Natural killer cell treated with Interleukin-12 subunit alpha and Interleukin-12 subunit beta and Interleukin-15 and Interleukin-18, amount 100 ng/mL, for 72 hours (primary cell): ENCODE results near the gene ACRBP. TPM values are rescaled to one million over a fixed set of nuclear protein-coding genes. Genes with fewer than 3 reads are reported as not detected.

Experiments used
- ATAC-seq, 2 donors: fragments of 150-1000 bp; cut with Tn5 transposase in 1 of 2; sonication (Bioruptor Pico), chemical (Tn5 transposase) in 1 of 2; 2 replicates each; pipeline ENCODE4 v1.10.0; 2021
- DNase-seq: peaks from one replicate; pipeline ENCODE4 v3.0.0; 2022; ENCODE audit warnings: low spot score
- H3K27ac Mint-ChIP-seq, 2 donors: 1 replicate in 1 of 2; 2 replicates in 1 of 2; pipeline ENCODE4 v1.8.0; 2022; ENCODE audit warnings: mixed read lengths in 2 of 2, mild to moderate bottlenecking in 1 of 2, moderate library complexity in 1 of 2
- H3K27me3 Mint-ChIP-seq, 2 donors: 1 replicate in 1 of 2; 2 replicates in 1 of 2; pipeline ENCODE4 v1.8.0; 2022; ENCODE audit warnings: mixed read lengths in 2 of 2
- H3K36me3 Mint-ChIP-seq: one replicate; pipeline ENCODE4 v1.8.0; 2022; ENCODE audit warnings: mixed read lengths
- H3K4me1 Mint-ChIP-seq, 2 donors: 1 replicate in 1 of 2; 2 replicates in 1 of 2; pipeline ENCODE4 v1.8.0; 2022; ENCODE audit warnings: low read depth in 2 of 2, mixed read lengths in 2 of 2, mild to moderate bottlenecking in 1 of 2
- H3K4me3 Mint-ChIP-seq: one replicate; pipeline ENCODE4 v1.8.0; 2022; ENCODE audit warnings: mixed read lengths
- H3K9me3 Mint-ChIP-seq: 2 replicates; pipeline ENCODE4 v1.8.0; 2022; ENCODE audit warnings: mixed read lengths
- total RNA-seq, 2 donors: library from RNA; stranded (reverse); gene quantifications; one replicate each; pipeline ENCODE4 v1.2.3, GENCODE V29; 2022

ACRBP gene
- total RNA-seq, 2 donors from 2014 or later = 0.98 to 2.1 TPM

DNA sequence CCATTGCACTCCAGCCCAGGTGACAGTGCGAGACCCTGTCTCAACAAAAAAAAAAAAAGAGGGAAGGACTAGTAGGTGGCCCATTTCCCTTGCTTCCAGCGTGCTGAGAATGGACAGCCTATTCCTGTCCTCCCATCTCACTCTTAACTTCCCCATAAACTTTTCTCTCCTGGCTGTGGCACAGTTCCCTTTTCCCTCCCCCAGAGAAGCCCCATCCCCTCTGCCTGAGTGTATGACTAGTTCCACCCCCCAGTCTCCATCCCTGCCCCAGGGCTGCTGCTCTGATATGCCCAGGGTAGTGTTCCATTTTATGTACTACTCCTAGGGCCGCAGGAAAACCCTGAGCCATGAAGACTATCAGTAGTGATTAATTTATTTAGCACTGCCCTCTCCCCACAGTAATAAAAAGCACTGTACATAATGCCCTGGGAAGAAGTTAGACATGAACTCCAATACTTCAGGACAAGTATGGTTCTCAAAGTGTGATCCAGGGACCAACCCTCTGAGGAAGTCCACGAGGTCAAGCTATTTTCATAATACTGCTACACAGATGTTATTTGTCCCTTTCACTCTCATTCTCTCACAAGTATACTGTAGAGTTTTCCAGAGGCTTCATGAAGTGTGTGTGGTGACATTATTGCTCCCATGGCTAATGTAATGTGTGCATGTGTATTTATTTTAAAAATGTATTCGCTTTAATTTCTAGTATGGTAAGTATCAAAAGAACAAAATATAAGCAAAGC lies 28.6 kb downstream of the ACRBP start:
- H3K27ac Mint-ChIP-seq = peak overlapping the region in 1 of 2 donors; percentile 7
- ATAC-seq (no peak), DNase-seq (no peak)
- no peaks in the 10 kb centered on the region for H3K27me3 Mint-ChIP-seq
- peaks cover 15 to 22% of the 10 kb centered on the region in 2 donors for H3K4me1 Mint-ChIP-seq
- no peaks in the 10 kb centered on the region for H3K9me3 Mint-ChIP-seq
- H3K36me3 Mint-ChIP-seq = no peaks in the 10 kb centered on the region
- no peak overlapping the region for H3K4me3 Mint-ChIP-seq

DNA sequence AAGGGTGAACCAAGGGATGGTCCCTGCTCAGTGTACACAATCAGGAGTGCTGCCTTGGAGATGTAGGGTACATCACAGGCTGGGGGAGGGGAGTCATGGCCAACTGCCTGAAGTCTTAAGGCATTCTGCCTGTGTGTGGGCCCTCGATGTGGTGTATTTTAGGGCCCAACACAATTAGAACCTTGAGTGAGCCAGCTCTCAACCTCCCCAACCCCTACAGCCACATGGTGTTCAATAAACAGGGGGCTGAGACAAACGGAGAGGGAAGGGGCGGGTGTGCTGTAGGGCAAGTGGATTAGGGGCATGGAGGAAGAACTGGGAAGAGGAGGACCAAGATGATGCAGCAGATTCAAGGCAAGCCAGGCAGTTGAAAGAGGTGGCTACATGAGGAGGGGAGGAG lies 31.4 kb downstream of the ACRBP start:
- DNase-seq (no peak), ATAC-seq (no peak)
- no peak overlapping the region for H3K4me3 Mint-ChIP-seq
- no peaks in the 10 kb centered on the region for H3K36me3 Mint-ChIP-seq
- H3K4me1 Mint-ChIP-seq = peaks cover 41 to 42% of the 10 kb centered on the region in 2 donors
- no peaks in the 10 kb centered on the region for H3K9me3 Mint-ChIP-seq
- peak overlapping the region in 1 of 2 donors; percentile 60 for H3K27ac Mint-ChIP-seq
- H3K27me3 Mint-ChIP-seq = no peaks in the 10 kb centered on the region

DNA sequence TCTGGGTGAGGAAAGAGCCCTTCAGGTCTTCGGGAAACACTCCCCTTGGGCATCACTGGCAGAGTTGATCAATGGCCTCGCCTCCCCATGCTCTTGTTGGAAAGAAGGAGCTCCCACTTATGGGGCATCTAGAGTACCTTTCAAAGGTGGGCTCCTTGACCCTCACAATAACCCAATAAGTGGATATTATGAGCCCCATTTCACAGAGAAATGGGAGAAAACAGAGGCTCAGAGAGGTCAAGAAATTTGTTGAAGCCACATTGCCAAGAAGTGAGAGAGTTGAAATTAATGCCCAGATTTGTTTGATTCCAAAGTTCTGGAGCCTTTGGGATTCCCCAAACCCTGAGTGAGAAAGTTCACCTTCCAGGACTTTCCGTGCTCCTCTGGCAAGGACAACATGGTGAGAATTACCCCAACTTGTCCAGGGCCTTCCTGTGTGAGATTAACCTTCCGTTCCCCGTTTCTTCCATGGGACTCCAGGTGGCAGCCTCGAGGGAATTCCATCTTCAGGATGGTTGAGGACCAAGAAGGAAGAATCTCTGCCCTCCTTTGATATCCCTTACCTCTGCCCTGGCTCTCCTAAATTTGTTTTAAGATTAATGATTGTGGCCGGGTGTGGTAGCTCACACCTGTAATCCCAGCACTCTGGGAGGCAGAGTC lies 32.6 kb downstream of the ACRBP start:
- Mint-ChIP-seq H3K9me3 (no peaks in the 10 kb centered on the region), H3K4me3 (peak overlapping the region; percentile 30), H3K36me3 (no peaks in the 10 kb centered on the region), H3K4me1 (peaks cover 38 to 42% of the 10 kb centered on the region in 2 donors), H3K27ac (peak overlapping the region; percentile 52 to 72), H3K27me3 (no peaks in the 10 kb centered on the region)
- no peak for DNase-seq
- no peak for ATAC-seq

DNA sequence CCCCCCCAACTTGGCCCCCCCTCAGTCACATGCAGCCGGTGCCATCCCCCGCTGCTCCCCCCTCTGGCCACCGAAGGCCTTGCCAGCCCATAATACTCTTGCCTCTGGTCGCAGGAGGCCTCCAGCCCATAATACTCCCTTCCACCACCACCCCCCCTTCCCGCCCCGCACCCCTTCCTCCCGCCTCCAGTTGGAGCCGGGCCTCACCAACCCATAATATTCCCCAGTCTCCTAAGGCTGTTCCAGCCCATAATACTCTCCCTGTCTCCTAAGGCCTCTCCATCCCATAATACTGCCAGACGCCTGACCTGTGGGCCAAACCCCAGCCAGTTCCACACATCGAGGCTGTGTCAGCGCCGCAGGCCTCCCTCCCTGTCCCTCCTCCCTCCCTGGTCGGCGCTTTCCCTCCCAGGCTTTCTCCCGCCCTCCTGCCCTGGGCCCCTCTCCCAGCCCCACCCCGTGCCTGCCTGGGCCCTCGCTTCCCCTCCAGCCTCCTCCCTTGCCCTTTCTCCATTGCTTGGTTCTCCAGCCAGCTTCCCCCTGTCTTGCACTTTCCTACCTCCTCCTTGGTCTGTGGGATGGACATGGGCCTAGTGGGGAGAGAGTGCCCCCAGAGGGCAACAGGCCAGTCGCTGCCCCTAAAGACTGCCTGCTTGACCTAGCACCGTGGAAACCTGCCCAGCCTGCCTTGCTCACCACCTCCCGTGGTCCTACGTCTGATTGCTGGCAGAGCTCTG lies 33.3 kb downstream of the ACRBP start:
- Mint-ChIP-seq H3K4me3 (peak overlapping the region; percentile 30), H3K27ac (peak overlapping the region; percentile 52 to 72), H3K9me3 (no peaks in the 10 kb centered on the region), H3K4me1 (peaks cover 38 to 42% of the 10 kb centered on the region in 2 donors), H3K36me3 (no peaks in the 10 kb centered on the region), H3K27me3 (no peaks in the 10 kb centered on the region)
- DNase-seq (no peak), ATAC-seq (peak; percentile 59 to 62)

DNA sequence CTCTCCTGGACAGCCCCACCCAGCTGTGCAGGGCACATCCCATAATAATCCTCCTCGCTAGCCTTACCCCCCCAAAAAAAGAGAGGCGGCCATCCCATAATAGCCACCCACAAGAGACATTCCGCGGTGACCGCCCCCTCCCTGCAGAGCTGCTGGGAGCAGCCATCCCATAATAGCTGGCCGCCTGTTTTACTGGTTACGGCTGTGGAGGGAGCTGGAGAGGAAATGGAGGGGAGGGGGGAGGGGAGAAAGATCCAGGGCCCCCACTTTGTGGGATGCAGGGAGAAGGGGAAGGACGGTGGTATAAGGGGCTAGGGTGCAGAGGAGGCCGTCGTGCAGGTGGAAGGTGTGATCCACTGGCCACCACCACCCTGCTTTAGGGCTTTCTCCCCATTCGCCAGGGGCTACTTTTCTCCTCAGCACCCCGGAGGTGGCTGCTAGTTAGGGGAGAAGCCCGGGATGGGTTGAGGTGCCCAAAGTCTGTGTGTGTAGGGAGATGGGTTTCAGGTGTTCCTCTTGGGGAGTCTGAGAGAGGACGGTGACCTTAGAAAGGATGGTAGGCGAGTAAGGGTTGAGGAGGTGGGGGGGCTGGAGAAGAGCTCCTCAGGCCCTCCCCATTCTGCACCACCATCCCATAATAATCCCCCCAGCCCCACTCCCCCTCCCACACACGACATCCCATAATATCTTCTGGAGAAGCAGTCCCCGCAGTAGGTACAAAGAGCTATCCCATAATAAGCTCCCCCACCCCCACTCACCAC lies 34.0 kb downstream of the ACRBP start:
- Mint-ChIP-seq H3K36me3 (no peaks in the 10 kb centered on the region), H3K9me3 (no peaks in the 10 kb centered on the region), H3K27me3 (no peaks in the 10 kb centered on the region), H3K4me1 (peaks cover 35 to 42% of the 10 kb centered on the region in 2 donors), H3K4me3 (no peak overlapping the region), H3K27ac (peak overlapping the region; percentile 52 to 72)
- ATAC-seq (no peak), DNase-seq (no peak)

DNA sequence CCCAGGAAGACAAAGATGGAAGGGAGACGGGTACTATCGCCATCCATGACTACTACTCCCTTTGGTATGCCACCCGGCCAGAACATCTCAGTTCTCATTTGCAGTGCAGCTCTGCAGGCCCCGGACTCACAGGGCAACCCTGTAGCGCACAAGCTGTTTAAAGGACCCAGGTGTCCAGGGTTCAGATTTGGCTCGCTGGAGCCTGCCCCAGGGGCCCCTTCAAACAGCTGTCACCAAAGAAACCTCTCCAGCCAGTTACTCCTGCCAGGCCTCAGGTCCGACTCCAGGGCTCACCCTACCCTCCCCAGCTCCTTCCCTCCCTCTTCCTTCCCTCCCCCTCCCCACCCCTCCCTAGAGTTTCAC lies 34.6 kb downstream of the ACRBP start:
- H3K36me3 Mint-ChIP-seq = no peaks in the 10 kb centered on the region
- no peak for ATAC-seq
- peak overlapping the region; percentile 52 to 72 for H3K27ac Mint-ChIP-seq

DNA sequence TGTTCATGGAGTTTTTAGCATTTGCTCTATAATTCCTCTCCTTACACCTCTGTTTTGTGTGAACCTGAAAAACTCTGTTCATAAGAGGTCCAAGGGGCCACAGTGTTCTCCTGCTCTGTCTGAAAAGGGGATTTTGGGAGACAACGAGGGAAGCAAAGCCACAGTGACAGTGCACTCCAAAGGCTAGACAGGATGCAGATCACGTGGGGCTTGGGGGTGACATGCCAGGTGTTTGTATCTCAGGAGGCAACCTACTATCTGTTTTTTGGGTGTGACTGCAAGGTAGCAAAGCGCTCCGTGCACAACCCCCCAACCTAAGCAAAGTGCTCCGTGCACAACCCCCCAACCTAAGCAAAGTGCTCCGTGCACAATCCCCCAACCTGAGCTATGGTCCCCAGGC lies 35.0 kb downstream of the ACRBP start:
- Mint-ChIP-seq H3K27me3 (no peaks in the 10 kb centered on the region), H3K4me1 (peaks cover 31 to 37% of the 10 kb centered on the region in 2 donors), H3K27ac (peak overlapping the region; percentile 52 to 72), H3K36me3 (no peaks in the 10 kb centered on the region), H3K9me3 (no peaks in the 10 kb centered on the region), H3K4me3 (peak overlapping the region; percentile 34)
- ATAC-seq (no peak), DNase-seq (no peak)

More for the DNA sequence above, 34.6 kb downstream of the ACRBP start:
- DNase-seq = no peak
- no peaks in the 10 kb centered on the region for H3K9me3 Mint-ChIP-seq
- peak overlapping the region; percentile 34 for H3K4me3 Mint-ChIP-seq
- peaks cover 31 to 38% of the 10 kb centered on the region in 2 donors for H3K4me1 Mint-ChIP-seq
- no peaks in the 10 kb centered on the region for H3K27me3 Mint-ChIP-seq

DNA sequence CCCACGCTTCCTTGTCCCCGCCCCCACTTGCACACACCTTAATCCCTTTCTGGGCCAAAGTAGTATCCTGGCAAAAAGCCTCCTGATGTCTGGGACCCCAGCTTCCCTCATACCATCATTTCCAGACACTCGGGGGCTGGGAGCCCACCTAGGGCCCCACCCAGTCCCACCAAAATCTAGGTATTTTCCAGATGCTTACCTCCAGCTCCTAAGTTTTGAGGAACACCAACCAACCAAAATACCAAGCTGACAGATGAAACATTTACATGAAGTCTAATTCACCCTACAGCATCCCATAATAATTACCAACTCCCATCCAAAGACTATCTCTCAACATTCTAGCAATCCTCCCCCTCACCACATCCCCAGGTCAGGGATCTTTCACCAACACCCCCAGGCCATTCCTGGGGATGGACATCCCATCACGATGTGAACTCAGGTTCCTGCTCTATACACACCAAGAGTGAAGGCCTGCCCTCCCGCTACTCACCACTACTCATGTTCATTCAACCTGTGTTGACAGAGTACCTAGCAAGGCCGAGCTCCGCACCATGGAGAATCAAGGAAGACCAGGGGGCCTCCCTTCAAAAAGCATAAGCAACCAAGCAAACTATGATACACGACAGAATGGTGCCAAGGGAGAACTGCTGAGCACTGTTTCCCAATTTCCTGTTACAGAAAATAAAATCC lies 38.5 kb downstream of the ACRBP start:
- no peak overlapping the region for H3K4me3 Mint-ChIP-seq
- ATAC-seq = no peak

DNA sequence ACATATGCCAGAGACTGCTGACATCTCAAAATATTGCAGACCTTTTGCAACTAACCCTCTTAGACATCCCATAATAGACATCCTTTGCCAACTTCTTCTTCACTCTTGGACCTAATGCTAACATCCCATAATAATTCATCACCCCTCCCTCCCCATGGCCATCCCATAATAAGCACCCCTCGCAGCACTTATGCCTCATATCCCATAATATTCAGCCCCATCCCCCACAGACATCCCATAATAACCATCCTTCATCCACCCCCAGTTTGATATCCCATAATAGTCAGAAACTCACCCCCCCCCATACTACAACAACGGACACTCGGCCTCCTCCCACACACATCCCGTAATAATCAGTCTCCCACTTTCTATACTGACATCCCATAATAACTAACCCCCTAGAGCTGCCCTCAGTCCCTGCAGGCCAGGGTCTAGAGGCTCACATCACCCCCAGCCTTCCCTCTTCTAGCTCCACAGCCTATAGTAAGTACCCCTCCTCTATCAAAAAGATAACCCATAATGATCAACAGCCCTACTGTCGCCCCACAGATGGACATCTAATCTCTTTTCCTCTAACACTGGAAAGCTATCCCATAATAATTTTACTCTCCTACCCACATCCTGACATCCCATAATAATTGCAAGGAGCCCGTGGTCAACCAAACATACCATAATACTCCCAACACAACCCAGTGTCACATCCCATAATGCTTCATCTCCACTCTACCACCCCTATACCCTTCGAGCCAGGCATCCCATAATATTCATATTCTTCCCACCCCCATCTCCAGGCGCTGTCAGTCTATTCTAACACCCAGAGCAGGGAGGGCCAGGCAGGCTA lies 39.3 kb downstream of the ACRBP start:
- peaks cover 44 to 49% of the 10 kb centered on the region in 2 donors for H3K4me1 Mint-ChIP-seq
- peaks cover 11% of the 10 kb centered on the region for H3K36me3 Mint-ChIP-seq
- H3K9me3 Mint-ChIP-seq = no peaks in the 10 kb centered on the region
- H3K27me3 Mint-ChIP-seq = no peaks in the 10 kb centered on the region
- peak; percentile 38 to 55 for ATAC-seq
- no peak overlapping the region for H3K27ac Mint-ChIP-seq
- H3K4me3 Mint-ChIP-seq = no peak overlapping the region
- DNase-seq = no peak

More for the DNA sequence above, 38.5 kb downstream of the ACRBP start:
- peaks cover 11% of the 10 kb centered on the region for H3K36me3 Mint-ChIP-seq
- no peaks in the 10 kb centered on the region for H3K27me3 Mint-ChIP-seq
- no peak for DNase-seq
- H3K9me3 Mint-ChIP-seq = no peaks in the 10 kb centered on the region
- no peak overlapping the region for H3K27ac Mint-ChIP-seq
- peaks cover 42 to 49% of the 10 kb centered on the region in 2 donors for H3K4me1 Mint-ChIP-seq

DNA sequence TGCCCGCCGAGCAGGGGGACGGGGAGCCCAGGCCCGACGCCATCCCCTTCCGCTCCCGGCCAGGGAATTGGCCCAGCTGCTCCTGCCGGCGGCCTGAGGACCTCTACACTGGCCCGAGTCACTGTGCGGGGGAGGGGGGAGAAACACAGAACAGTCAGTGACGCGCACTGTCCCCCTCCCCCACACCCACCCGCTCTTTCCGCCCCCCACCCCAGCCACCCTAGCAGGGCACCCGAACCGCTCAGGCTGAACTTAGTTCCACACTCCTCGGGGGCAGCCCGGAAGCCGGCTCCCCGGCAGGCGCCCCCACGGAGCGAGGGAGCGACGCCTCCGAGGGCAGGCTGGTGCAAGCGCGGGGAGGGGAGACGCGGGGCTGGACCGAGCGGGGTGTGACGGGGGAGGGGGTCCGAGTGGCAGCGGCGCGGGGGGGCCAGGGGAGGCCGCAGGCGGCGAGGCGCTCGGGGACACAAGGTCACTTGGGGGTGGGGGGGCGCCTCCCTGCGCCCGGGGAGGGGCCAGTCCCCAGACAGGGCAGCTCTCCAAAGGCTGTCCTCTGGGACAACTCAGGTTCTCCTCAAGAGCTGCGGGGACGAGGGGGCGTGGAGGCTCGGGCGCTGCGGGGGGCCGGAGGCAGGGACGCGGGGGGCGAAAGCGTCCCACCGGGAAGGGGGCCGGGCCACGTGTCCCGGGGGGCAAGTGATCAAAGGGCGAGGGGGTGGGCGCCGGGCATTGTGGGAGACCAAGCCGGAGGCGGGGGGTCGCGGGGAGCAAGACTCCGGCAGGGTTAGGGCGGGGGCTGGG lies 40.7 kb downstream of the ACRBP start:
- Mint-ChIP-seq H3K4me1 (peaks cover 45 to 50% of the 10 kb centered on the region in 2 donors), H3K27ac (peak overlapping the region; percentile 83 to 86), H3K9me3 (no peaks in the 10 kb centered on the region), H3K27me3 (no peaks in the 10 kb centered on the region), H3K4me3 (no peak overlapping the region), H3K36me3 (peaks cover 21% of the 10 kb centered on the region)
- DNase-seq (peak; percentile 73), ATAC-seq (peak; percentile 54 to 55)

DNA sequence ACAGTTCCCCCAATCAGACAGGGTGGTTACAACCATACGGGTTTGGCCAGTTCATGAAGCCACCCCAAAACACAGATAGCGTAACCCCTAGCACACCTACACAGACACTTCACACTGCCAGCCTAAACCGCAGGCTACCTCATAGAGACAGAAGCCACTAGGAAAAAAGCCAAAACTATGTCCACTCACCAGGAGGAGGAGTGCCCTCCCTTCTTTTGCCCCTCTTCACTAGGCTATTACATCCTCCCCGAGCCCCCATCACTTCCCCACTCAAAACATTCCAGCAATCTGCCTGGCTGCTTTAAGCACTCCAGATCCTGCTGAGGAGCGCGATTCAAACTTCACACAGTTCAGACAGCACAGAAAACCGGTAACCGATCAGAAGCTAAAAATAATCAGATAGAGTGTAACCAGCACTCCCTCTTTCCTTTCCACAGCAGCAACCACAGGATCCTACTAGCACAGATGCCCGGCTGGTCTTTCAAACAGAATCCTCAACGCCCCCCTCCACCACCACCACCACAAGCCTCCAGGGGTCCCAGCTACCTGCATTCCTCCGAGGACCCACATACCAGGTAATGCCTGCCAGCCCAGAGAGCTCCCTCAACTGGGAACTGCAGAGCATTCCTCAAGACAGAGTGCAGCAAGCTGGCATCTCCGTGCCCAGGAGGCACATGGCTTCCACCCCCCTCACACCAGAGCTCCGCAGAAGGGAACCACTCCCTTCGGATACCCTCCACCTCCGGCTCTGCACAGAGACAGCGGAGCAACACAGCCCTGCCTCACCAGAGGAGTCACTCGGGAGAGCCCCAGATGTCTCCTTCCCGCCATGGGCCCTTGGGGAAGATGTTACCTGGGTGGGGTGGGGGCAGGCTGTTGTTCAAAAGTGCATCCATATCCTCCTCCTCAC lies 41.6 kb downstream of the ACRBP start:
- DNase-seq = no peak
- Mint-ChIP-seq H3K27me3 (no peaks in the 10 kb centered on the region), H3K4me3 (no peak overlapping the region), H3K4me1 (peaks cover 46 to 47% of the 10 kb centered on the region in 2 donors), H3K36me3 (peaks cover 29% of the 10 kb centered on the region), H3K27ac (peak overlapping the region; percentile 83 to 86), H3K9me3 (no peaks in the 10 kb centered on the region)
- peak; percentile 0 to 28 for ATAC-seq
